Esophagus (tissue), 2 donors: ENCODE measurements around the gene SLC9B1. TPM values are rescaled to one million over a fixed set of nuclear protein-coding genes. Genes with fewer than 3 reads are reported as not detected.

Experiments
- polyA plus RNA-seq, 2 donors: library from polyadenylated mRNA; stranded (reverse); fragments of 200-250 nt; gene quantifications; one replicate each; pipeline ENCODE4 v1.2.3, GENCODE V29; 2013
- donor health status: healthy with polysubstance abuse.
- donor health status: Bipolar disorder and iron deficiency.

SLC9B1 gene
- polyA plus RNA-seq, 2 donors, result 0.08 to 0.18 TPM

Other genes with a start within 250 kb of the SLC9B1 start
- 100 to 1,000 TPM; 185 to 218 TPM for gene UBE2D3, start 192.2 kb downstream of the SLC9B1 start, polyA plus RNA-seq
- 10 to 100 TPM; 11.4 to 15.7 TPM for gene CISD2, start 150.7 kb downstream of the SLC9B1 start, polyA plus RNA-seq
- 1 to 10 TPM; 1.8 to 6.5 TPM for gene SLC9B2, start 57.1 kb upstream of the SLC9B1 start, polyA plus RNA-seq
- 10 to 100 TPM; 16.9 to 29.6 TPM for gene BDH2, start 80.1 kb upstream of the SLC9B1 start, polyA plus RNA-seq
- gene CENPE, start 178.6 kb upstream of the SLC9B1 start, polyA plus RNA-seq, result 1 to 10 TPM; 2.0 to 2.3 TPM